NCI-H1092 (cell line): ENCODE measurements around the gene SURF4.
"Not testable (repeated sequence)": the region's sequence is repeated elsewhere in the genome, so short reads cannot be mapped to it uniquely, and the experiment has no call there.

Source experiments
- DNase-seq: peaks from one replicate; lab custom pipeline; 2025; lab: John Stamatoyannopoulos, UW

SURF4 gene

DNA sequence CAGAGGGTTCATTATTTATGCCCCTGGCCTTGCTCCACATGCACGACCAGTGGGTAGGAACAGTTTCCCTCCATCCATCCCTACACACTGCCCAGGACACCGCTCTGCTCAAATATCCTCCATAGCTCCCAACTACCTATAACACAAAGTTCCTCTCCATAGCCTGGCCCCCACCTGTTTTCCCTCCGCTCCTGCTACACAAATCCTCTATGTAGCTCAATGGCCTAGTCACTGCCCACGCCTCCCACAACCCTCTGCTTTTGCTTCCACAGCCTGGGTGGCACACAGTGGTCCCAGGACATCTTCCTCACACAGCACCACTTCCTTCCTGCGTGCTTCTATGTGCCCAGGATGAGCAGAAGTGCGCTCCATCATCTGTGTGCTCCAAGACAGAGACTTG lies 21.5 kb upstream of the SURF4 start:
- no peak for DNase-seq

DNA sequence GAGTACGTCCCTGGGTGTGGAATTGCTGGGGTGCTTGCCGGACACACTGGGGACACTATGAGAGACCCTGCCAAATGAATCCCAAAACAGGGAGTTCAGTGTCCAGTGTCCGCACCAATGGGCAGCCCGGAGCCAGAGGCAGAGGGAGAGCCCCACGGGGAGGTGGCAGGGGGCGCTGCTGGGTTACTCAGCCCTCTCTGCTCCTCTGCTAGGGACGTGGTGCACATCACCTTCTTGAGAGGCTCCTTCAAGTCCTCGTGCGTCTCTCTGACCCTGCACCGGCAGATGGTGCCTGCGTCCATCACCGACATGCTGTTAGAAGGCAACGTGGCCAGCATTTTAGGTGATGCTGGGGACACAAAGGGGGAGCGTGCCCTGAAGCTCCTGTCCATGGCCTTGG lies 21.1 kb upstream of the SURF4 start:
- DNase-seq, result no peak

DNA sequence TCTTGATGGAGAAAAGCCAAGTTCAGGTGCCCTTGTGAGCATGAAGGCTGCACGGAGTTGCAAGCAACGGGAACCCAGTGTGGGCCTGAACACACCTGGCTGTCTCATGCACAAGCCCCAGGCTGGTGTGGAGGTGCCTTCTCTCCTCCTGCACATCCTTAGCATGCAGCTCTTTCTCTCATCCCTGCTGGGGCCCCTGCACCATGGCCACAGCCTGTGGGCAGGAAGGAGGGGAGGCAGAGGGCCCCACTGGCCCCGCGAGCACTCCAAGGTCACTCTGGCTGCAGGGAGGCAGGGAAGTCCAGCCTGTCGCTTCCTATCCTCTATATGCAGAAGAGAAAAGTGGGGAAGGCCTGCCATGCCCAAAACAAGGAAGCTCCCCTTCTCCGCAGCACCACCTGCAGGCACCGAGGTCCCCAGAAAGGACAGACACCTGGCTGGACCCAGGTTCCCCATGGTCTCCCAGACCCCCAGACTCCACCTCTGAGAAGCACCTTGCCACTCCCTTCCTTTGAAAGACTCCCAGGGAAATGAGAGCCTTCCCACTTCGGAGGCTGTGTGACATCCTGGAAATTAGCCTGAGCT lies 18.9 kb upstream of the SURF4 start:
- DNase-seq, result no peak

DNA sequence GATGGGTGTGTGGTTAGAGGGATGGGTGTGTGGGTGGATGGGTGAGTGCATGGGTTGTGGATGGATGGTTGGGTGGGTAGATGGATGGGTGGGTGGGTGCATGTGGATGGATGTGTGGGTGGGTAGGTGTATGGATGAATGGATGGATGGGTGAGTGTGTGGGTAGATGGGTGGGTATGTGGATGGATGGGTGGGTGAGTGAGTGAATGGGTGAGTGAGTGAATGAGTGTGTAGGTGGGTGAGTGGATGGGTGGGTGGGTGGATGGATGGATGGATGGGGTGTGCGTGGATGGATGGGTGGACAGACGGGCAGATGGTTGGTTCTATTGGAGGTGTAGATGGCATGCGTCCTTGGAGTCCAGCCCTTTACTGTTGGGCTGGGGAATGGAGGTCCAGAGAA lies 17.5 kb upstream of the SURF4 start:
- no peak for DNase-seq

DNA sequence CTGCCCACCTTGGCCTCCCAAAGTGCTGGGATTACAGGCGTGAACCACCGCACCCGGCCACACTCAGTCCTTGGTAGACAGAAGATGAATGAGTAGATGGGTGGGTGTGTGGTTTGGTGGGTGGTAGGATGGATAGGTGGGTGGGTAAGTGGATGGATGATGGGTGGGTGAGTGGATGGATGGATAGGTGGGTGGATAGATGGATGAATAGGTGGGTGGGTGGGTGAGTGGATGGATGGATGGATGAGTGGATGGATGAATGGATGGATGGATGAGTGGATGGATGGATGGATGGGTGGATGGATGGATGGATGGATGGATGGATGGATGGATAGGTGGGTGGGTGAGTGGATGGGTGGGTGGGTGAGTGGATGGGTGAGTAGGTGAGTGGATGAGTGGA lies 16.4 kb upstream of the SURF4 start:
- DNase-seq, result not testable (repeated sequence)

DNA sequence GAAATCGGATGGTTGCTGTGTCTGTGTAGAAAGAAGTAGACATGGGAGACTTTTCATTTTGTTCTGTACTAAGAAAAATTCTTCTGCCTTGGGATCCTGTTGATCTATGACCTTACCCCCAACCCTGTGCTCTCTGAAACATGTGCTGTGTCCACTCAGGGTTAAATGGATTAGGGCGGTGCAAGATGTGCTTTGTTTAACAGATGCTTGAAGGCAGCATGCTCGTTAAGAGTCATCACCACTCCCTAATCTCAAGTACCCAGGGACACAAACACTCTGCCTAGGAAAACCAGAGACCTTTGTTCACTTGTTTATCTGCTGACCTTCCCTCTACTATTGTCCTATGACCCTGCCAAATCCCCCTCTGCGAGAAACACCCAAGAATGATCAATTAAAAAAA lies 15.6 kb upstream of the SURF4 start:
- DNase-seq, result not testable (repeated sequence)

DNA sequence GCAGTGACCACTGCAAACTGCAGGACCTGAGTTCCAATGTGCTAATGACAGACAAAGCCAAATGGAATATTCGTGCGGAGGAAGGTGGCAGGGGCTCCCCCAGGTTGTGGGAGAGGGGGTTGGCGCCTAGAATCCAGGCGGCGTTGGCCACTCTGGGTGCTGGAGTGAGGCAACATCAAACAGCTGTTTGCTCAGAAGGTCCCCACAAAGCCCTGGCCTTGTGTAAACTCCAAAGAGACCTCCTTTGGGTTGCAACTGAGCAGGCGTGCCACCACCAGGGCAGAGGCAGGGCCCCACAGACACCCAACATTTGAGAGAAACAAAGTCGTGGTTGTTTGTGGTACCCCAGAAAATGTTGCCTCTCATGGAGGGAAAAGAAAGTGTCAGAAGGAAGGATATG lies 14.9 kb upstream of the SURF4 start:
- DNase-seq, result no peak

DNA sequence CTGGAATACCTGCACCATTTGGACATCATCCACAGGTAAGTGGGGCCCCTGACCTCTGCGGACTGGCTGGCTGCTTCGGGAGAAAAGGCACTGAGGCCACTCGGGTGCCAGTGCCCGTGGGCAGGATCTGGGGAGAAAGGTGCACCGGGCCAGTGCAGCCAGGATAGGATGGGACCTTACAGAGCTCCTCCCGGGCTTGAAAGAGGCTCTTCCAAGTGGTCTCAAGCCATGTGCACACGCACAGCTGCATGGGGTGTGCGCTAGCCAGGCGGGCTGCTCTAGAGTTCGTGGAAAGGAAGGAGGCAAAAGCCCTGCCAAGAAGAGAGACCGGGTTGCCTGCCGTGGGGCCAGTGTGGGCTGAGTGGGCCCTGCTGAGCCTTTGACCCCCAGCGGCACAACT lies 13.7 kb upstream of the SURF4 start:
- DNase-seq, result no peak

DNA sequence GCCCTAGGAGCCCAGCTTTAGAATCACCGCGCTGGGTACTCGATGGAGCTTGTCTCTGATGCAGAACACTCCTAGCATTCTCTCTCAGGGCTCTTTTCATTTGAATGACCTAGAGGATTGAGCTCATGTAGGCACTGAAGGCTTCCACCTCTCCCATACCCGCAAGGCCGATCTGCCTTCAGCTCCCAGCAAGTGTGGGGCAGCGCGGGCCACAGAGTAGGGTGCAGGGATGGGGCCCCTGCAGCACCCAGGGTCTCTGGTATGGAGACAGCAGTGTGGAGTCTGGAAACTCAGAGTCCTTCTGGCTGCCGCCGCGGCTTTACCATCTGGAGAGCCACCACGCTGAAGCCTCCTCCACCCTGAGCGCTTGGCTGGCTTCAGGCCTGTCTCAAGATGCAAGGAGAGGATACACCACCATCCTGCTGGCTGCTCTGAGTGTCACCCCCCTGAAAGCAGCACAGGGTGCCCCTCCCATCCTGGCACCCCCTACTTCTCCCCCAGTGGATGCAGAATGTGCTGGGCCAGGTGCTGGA lies 13.2 kb upstream of the SURF4 start:
- no peak for DNase-seq

DNA sequence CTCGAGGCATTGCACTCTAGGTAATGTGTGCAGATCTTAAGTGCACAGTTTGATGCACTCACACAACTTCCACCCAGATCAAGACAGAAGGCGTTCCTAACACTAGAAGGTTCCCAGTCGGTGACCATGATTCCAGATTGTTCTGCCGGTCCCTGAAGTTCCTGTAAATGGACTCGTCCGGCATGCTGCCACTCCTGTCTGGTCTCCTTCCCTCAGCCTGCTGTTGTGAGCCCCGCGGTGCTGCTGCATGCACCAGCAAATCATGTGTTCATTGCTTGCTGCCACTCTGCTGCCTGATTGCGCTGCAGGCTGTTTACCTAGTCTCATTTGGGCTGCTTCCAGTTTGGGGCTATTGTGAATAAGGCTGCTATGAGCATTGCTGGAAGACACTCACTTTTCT lies 11.8 kb upstream of the SURF4 start:
- DNase-seq, result no peak

DNA sequence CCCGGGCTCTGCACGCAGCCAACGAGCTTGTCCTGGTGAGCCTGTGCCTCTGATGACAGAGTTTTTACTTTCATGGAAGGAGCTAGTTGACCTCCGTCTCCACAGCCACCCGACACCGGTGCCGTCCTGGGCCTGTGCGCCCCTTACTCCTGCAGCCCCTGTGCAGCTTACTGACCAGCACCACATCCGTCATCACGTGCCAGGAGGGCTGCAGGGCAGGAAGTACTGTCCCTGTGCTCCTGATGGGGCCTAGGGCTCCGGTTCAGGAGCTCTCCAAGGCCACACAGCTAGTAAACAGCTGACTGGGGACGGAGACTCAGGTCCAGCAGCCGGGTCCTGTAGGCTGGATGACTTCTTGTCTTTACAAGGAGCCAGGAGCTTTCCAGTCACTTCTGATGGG lies 10.5 kb upstream of the SURF4 start:
- no peak for DNase-seq

DNA sequence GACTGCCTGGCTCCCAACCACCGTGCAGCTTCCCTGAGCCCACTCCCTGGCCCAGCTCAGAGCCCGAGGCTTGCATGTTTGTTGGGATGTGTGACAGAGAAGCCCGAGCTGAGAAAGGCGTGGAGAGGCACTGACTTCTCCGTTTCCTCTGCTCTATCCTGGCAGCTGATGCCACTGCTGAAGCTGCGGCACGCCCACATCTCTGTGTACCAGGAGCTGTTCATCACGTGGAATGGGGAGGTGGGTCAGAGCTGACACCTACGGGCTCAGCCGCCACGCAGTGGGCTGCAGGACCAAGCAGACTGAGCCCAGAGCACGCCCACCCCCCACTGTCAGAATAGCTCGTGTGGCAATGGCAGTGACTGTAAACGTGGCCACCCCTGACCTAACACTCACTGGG lies 9.6 kb upstream of the SURF4 start:
- no peak for DNase-seq

DNA sequence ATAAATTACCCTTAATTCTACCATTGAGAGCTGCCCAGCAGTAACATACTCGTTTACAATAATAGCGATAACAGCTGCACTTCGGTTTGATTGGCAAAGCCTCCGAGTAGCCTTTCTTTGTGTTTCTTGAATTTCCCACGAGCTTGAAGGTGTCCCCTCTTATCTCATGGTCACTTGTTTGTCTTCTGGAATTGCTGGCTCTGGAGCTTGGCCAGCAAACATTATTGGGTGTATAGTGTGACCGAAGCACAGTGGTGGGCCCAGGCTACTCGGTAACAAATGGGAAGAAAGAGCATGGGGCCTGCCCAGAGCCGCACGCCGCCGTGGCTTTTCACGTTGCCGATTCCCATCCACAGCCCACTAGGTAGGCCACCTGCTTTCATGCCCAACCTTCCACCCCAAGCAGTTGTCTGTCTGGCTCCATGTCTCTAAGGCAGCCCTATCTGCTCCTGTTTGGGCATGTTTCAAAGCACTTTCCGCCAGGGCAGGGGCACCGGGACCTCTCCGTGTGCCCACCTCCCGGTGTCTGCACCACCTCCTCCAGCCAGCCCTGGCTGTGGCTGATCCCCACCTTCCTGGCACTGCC lies 9.0 kb upstream of the SURF4 start:
- no peak for DNase-seq

DNA sequence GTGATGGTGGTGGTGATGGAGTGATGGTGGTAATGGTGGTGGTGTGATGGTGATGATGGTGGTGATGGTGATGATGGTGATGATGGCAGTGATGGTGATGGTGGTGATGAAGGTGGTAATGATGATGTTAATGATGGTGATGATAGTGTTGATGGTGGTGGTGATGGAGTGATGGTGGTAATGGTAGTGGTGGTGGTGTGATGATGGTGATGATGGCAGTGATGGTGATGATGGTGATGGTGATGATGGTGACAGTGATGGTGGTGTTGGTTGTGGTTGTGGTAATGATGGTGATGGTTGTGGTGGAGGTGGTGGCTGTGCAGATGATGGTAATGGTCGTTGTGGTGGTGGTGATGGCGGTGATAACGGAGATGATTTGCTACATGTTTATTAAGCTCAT lies 7.6 kb upstream of the SURF4 start:
- no peak for DNase-seq

DNA sequence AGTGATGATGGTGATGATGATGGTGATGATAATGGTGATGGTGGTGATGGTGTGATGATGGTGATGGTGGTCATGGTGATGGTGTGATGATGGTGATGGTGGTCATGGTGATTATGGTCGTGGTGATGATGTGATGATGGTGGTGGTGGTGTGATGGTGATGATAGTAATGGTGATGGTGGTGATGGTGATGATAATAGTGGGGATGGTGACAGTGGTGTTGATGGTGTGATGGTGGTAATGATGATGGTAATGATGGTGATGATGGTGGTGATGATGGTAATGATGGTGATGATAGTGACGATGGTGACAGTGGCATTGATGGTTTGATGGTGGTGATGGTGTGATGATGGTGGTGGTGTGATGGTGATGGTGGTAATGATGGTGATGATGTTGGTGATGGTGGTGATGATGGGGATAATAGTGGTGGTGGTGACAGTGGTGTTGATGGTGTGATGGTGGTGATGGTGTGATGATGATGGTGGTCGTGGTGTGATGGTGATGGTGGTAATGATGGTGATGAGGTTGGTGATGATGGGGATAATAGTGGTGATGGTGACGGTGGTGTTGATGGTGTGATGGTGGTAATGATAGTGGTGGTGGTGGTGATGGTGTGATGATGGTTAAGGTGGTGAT lies 6.8 kb upstream of the SURF4 start:
- DNase-seq, result no peak

DNA sequence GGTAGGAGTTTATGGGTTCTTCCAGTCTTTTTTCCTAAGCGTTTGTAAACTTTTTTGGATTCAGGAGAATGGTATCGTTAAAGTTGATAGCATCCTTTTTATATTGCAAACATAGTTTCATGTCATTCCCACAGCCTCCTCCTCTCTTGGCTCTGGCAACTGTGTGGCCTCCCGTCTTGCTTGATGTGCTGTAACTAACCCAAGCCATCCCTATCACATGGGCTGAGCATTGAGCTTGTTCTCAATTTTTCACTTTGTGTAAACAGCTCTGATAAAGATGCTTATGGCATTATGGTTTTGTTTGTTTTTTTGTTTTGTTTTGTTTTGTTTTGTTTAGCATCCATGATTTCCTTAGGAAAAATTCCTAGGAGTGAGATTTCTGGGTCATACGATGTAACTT lies 4.9 kb upstream of the SURF4 start:
- no peak for DNase-seq

DNA sequence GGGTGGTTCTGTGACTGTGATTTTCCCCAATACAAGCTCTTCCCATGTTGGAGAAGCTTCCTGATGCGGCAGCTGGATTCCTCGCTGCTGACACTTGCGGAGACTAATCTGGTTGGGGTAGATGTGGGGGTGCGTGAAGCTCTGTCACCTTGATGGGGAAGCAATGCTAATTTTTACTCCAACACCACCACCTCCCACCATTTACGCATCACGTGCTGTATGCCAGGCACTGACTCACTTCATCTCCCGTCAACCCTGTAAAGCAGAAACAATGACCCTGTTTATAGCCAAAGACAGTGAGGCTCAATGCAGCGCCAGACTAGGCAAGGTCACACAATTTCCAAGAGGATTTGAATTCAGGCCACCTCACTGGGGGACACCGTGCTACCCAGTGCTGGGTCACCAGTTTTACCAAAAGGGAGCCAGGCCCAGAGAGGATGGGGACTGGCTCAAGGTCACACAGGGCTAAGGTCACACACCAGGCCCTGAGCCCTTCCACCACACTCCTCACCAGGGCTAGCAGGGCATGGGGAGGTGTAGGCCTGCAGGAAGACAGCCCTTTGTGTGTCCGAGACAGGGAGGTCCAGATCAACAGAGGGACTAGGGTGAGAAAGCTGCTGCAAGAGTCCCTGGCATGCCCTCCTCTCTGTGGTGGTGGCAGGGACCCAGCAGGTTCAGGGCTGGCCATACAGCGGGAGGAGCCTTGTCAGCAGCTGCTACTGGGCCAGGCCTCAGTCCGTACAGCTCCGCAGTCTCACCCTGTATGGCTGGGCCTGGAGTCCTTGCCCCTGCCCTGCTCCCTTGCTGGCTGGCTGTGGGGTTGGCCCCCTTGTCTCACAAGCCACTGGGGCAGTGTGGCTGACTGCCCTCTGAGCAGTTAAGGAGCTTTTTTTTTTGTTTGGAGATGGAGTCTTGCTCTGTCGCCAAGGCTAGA lies 3.6 kb upstream of the SURF4 start:
- no peak for DNase-seq

DNA sequence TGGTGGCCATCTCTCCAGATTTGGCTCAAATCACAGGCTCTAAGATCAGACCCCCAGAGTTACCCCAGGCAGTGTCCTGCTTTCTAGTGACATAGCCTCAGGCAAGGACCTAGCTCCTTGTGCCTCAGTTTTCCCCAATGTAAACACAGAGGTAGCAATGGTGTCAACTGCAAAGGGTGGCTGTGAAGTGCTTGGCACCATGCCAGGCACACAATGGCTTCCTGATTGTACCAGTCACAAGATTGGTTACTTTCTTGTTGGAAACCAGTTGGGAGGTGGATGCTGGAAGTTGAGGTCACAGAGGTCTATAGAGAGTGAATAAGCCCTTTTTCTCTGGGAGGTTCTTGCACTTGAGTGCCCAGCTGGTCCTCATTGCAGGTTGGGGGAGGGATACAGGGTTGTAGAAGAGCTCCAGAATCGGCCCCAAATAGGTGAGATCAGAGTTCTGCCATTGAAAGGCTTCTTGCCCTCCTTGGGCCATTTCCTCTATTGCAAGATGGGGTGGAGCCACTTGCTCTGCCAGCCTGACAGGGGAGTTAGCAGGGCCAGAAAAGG lies 2.6 kb upstream of the SURF4 start:
- no peak for DNase-seq

DNA sequence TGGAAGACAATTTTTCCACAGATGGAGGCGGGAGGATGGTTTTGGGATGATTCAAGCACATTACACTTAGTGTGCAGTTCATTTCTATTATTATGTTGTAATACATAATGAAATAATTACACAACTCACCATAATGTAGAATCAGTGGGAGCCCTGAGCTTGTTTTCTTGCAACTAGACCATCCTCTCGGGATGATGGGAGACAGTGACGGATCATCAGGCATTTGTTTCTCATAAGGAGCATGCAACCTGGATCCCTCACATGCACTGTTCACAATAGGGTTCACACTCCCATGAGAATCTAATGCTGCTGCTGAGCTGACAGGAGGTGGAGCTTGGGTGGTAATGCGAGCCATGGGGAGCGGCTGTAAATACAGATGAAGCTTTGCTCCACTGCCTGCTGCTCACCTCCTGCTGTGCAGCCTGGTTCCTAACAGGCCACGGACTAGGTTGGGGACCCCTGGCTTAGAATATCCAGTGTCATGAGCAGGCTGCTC lies 1.9 kb upstream of the SURF4 start:
- no peak for DNase-seq

DNA sequence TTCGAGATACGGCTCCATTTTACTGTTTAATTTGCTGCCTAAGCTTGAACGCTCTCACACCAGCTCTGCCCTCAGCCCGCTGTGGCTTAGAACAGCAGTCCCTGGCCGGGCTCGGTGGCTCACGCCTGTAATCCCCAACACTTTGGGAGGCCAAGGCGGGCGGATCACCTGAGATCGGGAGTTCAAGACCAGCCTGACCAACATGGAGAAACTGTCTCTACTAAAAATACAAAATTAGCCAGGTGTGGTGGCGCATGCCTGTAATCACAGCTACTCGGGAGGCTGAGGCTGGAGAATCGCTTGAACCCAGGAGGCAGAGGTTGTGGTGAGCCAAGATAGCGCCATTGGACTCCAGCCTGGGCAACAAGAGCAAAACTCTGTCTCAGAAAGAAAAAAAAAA lies 1.4 kb upstream of the SURF4 start:
- not testable (repeated sequence) for DNase-seq

DNA sequence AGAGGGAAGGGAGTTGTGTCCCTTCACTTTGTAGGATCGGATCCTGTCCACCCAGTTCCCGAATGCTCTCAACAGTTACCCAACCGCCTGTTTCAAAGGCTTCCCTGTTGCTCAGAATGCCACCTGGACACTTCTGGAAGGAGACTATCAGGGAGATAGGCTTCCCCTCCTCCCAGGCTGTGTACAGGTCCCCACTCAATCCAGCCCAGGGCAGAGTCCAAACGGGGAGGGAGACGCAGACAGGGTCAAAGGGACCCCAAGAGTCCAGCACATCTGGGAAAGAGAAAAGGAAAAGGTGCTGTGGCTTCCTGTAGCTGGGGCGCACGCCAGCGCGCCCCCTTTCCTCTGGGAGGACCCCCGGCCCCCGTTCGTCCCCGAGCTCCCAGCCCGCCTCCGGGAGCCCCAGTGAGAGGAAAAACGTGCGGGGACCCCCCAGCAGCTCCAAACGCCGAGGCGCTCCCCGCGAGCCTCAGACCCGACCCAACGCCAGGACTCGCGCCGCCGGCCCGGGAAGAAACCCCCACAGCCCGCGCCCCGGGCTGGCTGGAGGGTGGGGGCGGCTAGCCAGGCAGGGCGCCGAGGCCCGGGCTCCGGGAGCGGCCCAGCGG lies 640 bp downstream of the SURF4 start:
- no peak for DNase-seq
